ENCODE measurements around the gene BMP3. TPM values are rescaled to one million over a fixed set of nuclear protein-coding genes. Genes with fewer than 3 reads are reported as not detected.

BMP3 gene
- total RNA-seq, 1 donor from 2014 or later: 0.33 TPM

DNA sequence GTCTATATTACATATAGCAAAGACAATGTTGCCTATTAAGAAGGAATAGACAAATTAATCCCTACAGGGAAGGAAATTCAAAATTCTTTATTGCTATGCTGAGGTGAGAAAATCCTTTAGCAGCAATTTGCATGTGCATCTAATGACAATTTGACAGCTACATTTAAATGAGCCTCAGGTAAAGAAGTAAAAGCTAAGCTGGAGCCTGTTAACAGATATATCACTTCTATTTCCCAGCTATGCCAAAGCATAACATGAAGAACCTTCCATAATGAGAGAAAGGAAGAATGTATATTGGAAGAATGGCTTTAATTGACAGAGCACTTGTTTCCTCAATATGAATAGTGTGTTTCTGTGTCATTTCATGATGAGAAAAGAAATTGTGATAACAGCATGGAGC, 71.6 kb downstream of the BMP3 start:
- no peak for DNase-seq (ENCODE audit: low read depth)
- TF ChIP-seq, protein P1, sequence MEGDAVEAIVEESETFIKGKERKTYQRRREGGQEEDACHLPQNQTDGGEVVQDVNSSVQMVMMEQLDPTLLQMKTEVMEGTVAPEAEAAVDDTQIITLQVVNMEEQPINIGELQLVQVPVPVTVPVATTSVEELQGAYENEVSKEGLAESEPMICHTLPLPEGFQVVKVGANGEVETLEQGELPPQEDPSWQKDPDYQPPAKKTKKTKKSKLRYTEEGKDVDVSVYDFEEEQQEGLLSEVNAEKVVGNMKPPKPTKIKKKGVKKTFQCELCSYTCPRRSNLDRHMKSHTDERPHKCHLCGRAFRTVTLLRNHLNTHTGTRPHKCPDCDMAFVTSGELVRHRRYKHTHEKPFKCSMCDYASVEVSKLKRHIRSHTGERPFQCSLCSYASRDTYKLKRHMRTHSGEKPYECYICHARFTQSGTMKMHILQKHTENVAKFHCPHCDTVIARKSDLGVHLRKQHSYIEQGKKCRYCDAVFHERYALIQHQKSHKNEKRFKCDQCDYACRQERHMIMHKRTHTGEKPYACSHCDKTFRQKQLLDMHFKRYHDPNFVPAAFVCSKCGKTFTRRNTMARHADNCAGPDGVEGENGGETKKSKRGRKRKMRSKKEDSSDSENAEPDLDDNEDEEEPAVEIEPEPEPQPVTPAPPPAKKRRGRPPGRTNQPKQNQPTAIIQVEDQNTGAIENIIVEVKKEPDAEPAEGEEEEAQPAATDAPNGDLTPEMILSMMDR (IDR thresholded peaks at IDR 0.05; ENCODE audit: insufficient read depth, low read length, poor library complexity, severe bottlenecking): no peak

DNA sequence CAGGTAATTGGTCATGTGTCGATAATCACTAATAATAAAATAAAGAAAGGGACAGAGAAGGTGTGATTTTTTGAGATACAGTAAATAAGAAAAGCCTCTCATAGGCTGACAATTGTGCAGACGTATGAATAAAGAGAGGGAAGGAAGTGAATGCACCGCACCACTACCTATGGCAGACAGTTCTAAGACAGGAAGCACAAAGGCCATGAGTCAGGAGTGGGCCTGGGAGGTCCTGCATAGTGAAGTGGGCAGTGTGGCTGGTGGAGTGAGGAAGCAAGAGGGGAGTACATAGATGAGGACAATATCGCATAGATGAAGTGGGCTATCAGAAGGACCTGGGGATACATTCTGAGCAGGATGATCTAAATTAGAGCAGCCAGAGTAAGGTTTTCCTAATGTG, 75.6 kb downstream of the BMP3 start:
- DNase-seq (ENCODE audit: low read depth): no peak
- TF ChIP-seq, protein P1 (IDR thresholded peaks at IDR 0.05; ENCODE audit: insufficient read depth, low read length, poor library complexity, severe bottlenecking): no peak

More for the DNA sequence above, 71.6 kb downstream of the BMP3 start:
- H3K36me3 ChIP-seq (ENCODE audit: control insufficient read depth, insufficient read depth, low read length): no peaks in the 10 kb centered on the region
- H3K27me3 ChIP-seq (ENCODE audit: control insufficient read depth, insufficient read depth, low read length): no peaks in the 10 kb centered on the region
- no peak overlapping the region for H3K4me3 ChIP-seq (ENCODE audit: low read depth, low read length)

More for the DNA sequence above, 75.6 kb downstream of the BMP3 start:
- H3K4me3 ChIP-seq (ENCODE audit: low read depth, low read length): no peak overlapping the region
- no peaks in the 10 kb centered on the region for H3K27me3 ChIP-seq (ENCODE audit: control insufficient read depth, insufficient read depth, low read length)
- H3K36me3 ChIP-seq (ENCODE audit: control insufficient read depth, insufficient read depth, low read length): no peaks in the 10 kb centered on the region

Other genes starting within 250 kb of the BMP3 start
- 2.3 and 4.8 TPM in 2 replicates for gene PRKG2, start 184.5 kb downstream of the BMP3 start, total RNA-seq

Measured in kidney epithelial cell (primary cell).